BJ (cell line): ENCODE data around the gene PRR22. TPM values are rescaled to one million over a fixed set of nuclear protein-coding genes. Genes with fewer than 3 reads are reported as not detected.

ENCODE experiments used
- CTCF ChIA-PET: fragments of 350-600 bp; formaldehyde crosslinking; extraction: SDS; loops from one replicate; lab custom pipeline; 2021; ENCODE audit warnings: antibody characterized with exemption, inconsistent platforms; lab: Yijun Ruan, JAX
- POLR2A ChIA-PET: fragments of 300-600 bp; sonication (Branson Sonifier 250); formaldehyde crosslinking; extraction: SDS; loops from one replicate; lab custom pipeline; 2021; ENCODE audit warnings: antibody characterized with exemption; lab: Charles Lee
- DNase-seq: peaks from one replicate; pipeline ENCODE4 v3.0.0-alpha.2; 2011; ENCODE audit warnings: low read depth
- H3K27me3 ChIP-seq: 2 replicates; pipeline ENCODE4 v1.6.0; 2011; ENCODE audit warnings: low read length; ENCODE audit not compliant: control insufficient read depth, insufficient read depth
- H3K36me3 ChIP-seq: 2 replicates; pipeline ENCODE4 v1.5.1; 2011; ENCODE audit warnings: low read length; ENCODE audit not compliant: control insufficient read depth, insufficient read depth
- H3K4me3 ChIP-seq: 2 replicates; pipeline ENCODE4 v1.5.1; 2011; ENCODE audit warnings: low read depth, mild to moderate bottlenecking, control low read depth, low read length
- CTCF ChIP-seq: IDR thresholded peaks from 2 replicates; pipeline ENCODE4 v1.5.1; 2011; ENCODE audit warnings: low read depth, mild to moderate bottlenecking, control low read depth, inconsistent platforms, low read length, moderate library complexity; ENCODE audit not compliant: insufficient read depth
- polyA minus RNA-seq: library from RNA; depleted of rRNA, polyadenylated mRNA; stranded (reverse); fragments of >200 nt; gene quantifications from 2 replicates; pipeline ENCODE4 v1.2.3, GENCODE V29; 2011; rRNA and poly(A)+ RNA removed
- polyA plus RNA-seq: library from polyadenylated mRNA; depleted of rRNA; stranded (reverse); fragments of >200 nt; gene quantifications from 2 replicates; pipeline ENCODE4 v1.2.3, GENCODE V29; 2011; rRNA removed

PRR22 gene
- polyA plus RNA-seq (0.28 and 0.53 TPM in 2 replicates), polyA minus RNA-seq (0.14 and 0.46 TPM in 2 replicates)

GRCh38 chr19:5784581-5785147 lies at the start of gene PRR22:
Gene PRR22 (minus strand): TSS chr19:5784746. CDS start chr19:5784660, 86 bp downstream.
- TF ChIP-seq CTCF = no peak
- ChIA-PET CTCF (no interaction called here), POLR2A (no interaction called here)
- peaks cover 31% of the 10 kb centered on the region for H3K36me3 ChIP-seq
- no peak within 1 kb of the TSS for H3K4me3 ChIP-seq
- no peak for DNase-seq
- H3K27me3 ChIP-seq = no peaks in the 10 kb centered on the region

DNA sequence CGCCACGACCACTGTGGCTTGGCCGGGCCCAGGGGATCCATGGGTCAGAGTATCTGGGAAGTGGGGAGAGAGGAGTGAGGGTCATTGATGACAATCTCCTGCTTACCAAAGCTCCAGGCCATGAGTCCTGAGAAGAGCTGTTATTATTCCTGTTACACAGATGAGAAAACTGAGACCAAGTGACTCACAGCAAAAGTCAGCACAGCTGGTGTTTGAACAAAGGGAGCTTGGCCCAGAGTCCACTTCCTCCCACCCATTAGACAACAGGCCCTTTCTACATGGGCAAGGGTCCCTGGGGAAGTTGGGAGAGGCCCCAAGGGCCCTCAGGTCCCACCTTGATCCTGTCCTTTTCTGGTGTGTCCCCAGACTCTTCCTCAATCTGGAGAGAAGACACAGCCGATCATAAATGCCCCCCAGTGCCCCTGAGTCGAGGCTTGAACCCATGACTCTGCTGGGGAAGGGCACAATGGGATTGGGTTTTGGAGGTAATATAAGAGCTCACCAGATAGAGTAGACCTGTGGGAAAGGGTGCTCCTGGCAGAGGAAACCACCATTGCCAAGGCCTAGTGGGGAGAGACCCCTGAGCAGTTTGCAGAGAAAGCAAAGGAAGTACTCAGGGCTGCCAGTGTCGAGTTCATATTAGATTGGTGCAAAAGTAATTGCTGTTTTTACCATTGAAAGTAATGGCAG lies 48.1 kb upstream of the PRR22 start:
- Histone ChIP-seq H3K27me3 (peaks cover 10% of the 10 kb centered on the region), H3K36me3 (no peaks in the 10 kb centered on the region), H3K4me3 (no peak overlapping the region)
- ChIA-PET POLR2A (no interaction called here), CTCF (no interaction called here)
- TF ChIP-seq CTCF = no peak
- no peak for DNase-seq

DNA sequence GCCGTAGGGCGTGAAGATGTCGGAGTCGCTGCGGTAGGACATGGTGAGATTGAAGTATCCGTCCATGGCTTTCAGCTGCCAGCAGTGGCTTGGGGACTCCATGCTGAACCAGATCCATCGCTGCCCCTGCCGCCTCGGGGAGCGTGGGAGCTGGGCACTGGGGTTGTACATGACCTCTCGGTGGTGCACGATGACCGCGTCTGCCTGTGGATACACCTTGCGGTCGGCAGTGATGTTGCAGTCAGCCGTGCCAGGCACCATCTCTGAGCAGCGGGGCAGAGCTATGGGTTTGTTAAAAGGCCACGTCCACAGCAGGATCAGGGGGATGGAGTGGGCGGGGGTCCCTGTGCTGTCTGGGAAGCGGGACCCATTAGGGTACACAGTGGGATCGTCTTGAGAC lies 47.5 kb upstream of the PRR22 start:
- TF ChIP-seq CTCF = no peak
- no peak for DNase-seq
- POLR2A ChIA-PET = no interaction called here
- CTCF ChIA-PET = no interaction called here
- peaks cover 10% of the 10 kb centered on the region for H3K27me3 ChIP-seq
- no peaks in the 10 kb centered on the region for H3K36me3 ChIP-seq
- H3K4me3 ChIP-seq = no peak overlapping the region

- Histone ChIP-seq H3K4me3 (no peak overlapping the region), H3K27me3 (peaks cover 10% of the 10 kb centered on the region), H3K36me3 (no peaks in the 10 kb centered on the region)
- no peak for TF ChIP-seq CTCF
- no peak for DNase-seq
- ChIA-PET POLR2A (no interaction called here), CTCF (interaction anchor here (1.9 kb wide), 1 partner anchor 27 kb away, joined by 6 read pairs; the partner anchor contains the start of gene NRTN)
Observed at GRCh38 chr19:5831159-5831558, 46.6 kb upstream of the PRR22 start.

GRCh38 chr19:5829567-5830310 lies 45.2 kb upstream of the PRR22 start:
- ChIA-PET CTCF (interaction anchor here (0.7 to 2.7 kb wide), 3 partner anchors 11 to 25 kb away, joined by 4 to 18 read pairs (median 6); partner anchors contain the start of gene NRTN), POLR2A (no interaction called here)
- no peaks in the 10 kb centered on the region for H3K36me3 ChIP-seq

More at GRCh38 chr19:5829567-5830310, 45.2 kb upstream of the PRR22 start:
- TF ChIP-seq CTCF = no peak
- DNase-seq = no peak
- Histone ChIP-seq H3K4me3 (no peak overlapping the region), H3K27me3 (peaks cover 7% of the 10 kb centered on the region)
